Measurements from ENCODE around the gene ATP8B3. TPM values are rescaled to one million over a fixed set of nuclear protein-coding genes. Genes with fewer than 3 reads are reported as not detected.

The ATP8B3 gene
- total and polyA plus RNA-seq, 9 of the 15 experiments (the other 6 are each of a cell fraction or from before 2014, with no cell fraction given), result 1.2 to 12.3 (median 3.8) TPM

- TF ChIP-seq DEAF1 (CRISPR knock-in tag; IDR thresholded peaks at IDR 0.05) (peak; percentile 94), CC2D1A (IDR thresholded peaks at IDR 0.05) (peak; percentile 72), TFAP4 (CRISPR knock-in tag; IDR thresholded peaks at IDR 0.05; ENCODE audit: borderline replicate concordance) (peak; percentile 62; the same call in 1 of the 2 replicates), GATAD2B (IDR thresholded peaks at IDR 0.05; ENCODE audit: borderline replicate concordance) (peak; percentile 52; the same call in 1 of the 2 replicates), SIN3B (IDR thresholded peaks at IDR 0.05; ENCODE audit: low read depth) (peak; percentile 24; the same call in 1 of the 2 replicates), ZHX1 (conservative IDR thresholded peaks at IDR 0.05; ENCODE audit: low read length) (no peak), TRIM24 (IDR thresholded peaks at IDR 0.05) (no peak), EP400 (IDR thresholded peaks at IDR 0.05) (peak; percentile 28), ZBTB7A (IDR thresholded peaks at IDR 0.05; ENCODE audit: borderline replicate concordance, control insufficient read depth, low read depth, low read length) (peak; percentile 99), UBTF (IDR thresholded peaks at IDR 0.05; ENCODE audit: borderline replicate concordance in 1 of 2, low read depth in 2 of 2, low read length in 2 of 2) (no peak), RB1 (IDR thresholded peaks at IDR 0.05; ENCODE audit: low read depth) (peak; percentile 69; the same call in 1 of the 2 replicates), POLR2H (tag; IDR thresholded peaks at IDR 0.05; ENCODE audit: low read depth) (no peak), ARID1B (IDR thresholded peaks at IDR 0.05) (peak; percentile 21; the same call in 1 of the 2 replicates), ZC3H8 (IDR thresholded peaks at IDR 0.05) (no peak), STAG1 (CRISPR knock-in tag; IDR thresholded peaks at IDR 0.05; ENCODE audit: borderline replicate concordance) (peak; percentile 54; the same call in 1 of the 2 replicates), LEF1 (IDR thresholded peaks at IDR 0.05) (no peak), GATAD2A (IDR thresholded peaks at IDR 0.05) (0 out of 2 replicates have a peak, but pooled peaks have one; percentile 9), L3MBTL2 (IDR thresholded peaks at IDR 0.05) (peak; percentile 38; the same call in 1 of the 2 replicates), POLR2G (IDR thresholded peaks at IDR 0.05; ENCODE audit: low read depth, low read length) (no peak), STAT5A (IDR thresholded peaks at IDR 0.05; ENCODE audit: borderline replicate concordance, low read length) (no peak), TEAD1 (CRISPR knock-in tag; IDR thresholded peaks at IDR 0.05) (peak in 1 of 2 experiments; percentile 33; a peak in 1 of 4 replicates), BHLHE40 (IDR thresholded peaks at IDR 0.05; ENCODE audit: low read length) (peak; percentile 63; the same call in 1 of the 2 replicates)
These were observed 44.6 kb downstream of the ATP8B3 start (continued) for GRCh38 chr19:1767464-1767933.
